Measurements from ENCODE around the gene GEMIN4. TPM values are rescaled to one million over a fixed set of nuclear protein-coding genes. Genes with fewer than 3 reads are reported as not detected.
"Not testable (repeated sequence)": the region's sequence is repeated elsewhere in the genome, so short reads cannot be mapped to it uniquely, and the experiment has no call there.

GEMIN4 gene
- total RNA-seq, 1 donor from 2014 or later = 11.2 TPM

- TF ChIP-seq CTCF (IDR thresholded peaks at IDR 0.05) = no peak
- peaks cover 3 to 5% of the 10 kb centered on the region in 2 donors for H3K36me3 ChIP-seq
- no peak overlapping the region for H3K4me3 ChIP-seq
- no peak for DNase-seq (ENCODE audit: low spot score in 2 of 2)
- H3K27ac ChIP-seq = peak overlapping the region; percentile 38 to 56
- intact Hi-C loops (cut with DNase I) = no loop called here
- no peaks in the 10 kb centered on the region for H3K27me3 ChIP-seq
- H3K9me3 ChIP-seq = no peaks in the 10 kb centered on the region
- H3K4me1 ChIP-seq = peaks cover 6 to 14% of the 10 kb centered on the region in 2 donors
Measured at GRCh38 chr17:753418-753817, 1.4 kb upstream of the GEMIN4 start.

- no peaks in the 10 kb centered on the region for H3K9me3 ChIP-seq
- H3K4me1 ChIP-seq = peaks cover 6 to 14% of the 10 kb centered on the region in 2 donors
- H3K36me3 ChIP-seq = peaks cover 3 to 8% of the 10 kb centered on the region in 2 donors
- TF ChIP-seq CTCF (IDR thresholded peaks at IDR 0.05) = no peak
- DNase-seq (ENCODE audit: low spot score in 2 of 2) = peak in 1 of 2 donors; percentile 84
- peak overlapping the region; percentile 81 to 88 for H3K27ac ChIP-seq
- peak overlapping the region; percentile 70 to 95 for H3K4me3 ChIP-seq
- no peaks in the 10 kb centered on the region for H3K27me3 ChIP-seq
- intact Hi-C loops (cut with DNase I) = loop anchor here (1.0 kb wide), 1 partner anchor 38 kb away; the partner anchor contains the start of gene VPS53
Measured at GRCh38 chr17:752620-753219, 656 bp upstream of the GEMIN4 start.

GRCh38 chr17:751269-752001 lies 629 bp downstream of the GEMIN4 start:
- no peaks in the 10 kb centered on the region for H3K9me3 ChIP-seq
- peaks cover 16% of the 10 kb centered on the region in 2 donors for H3K36me3 ChIP-seq
- TF ChIP-seq CTCF (IDR thresholded peaks at IDR 0.05) = no peak
- H3K27me3 ChIP-seq = no peaks in the 10 kb centered on the region
- peaks cover 6 to 14% of the 10 kb centered on the region in 2 donors for H3K4me1 ChIP-seq
- no peak for DNase-seq (ENCODE audit: low spot score in 2 of 2)
- peak overlapping the region; percentile 70 to 95 for H3K4me3 ChIP-seq
- intact Hi-C loops (cut with DNase I) = loop anchor here (1.0 kb wide), 1 partner anchor 37 kb away; the partner anchor contains the start of gene VPS53
- H3K27ac ChIP-seq = peak overlapping the region; percentile 81 to 88

GRCh38 chr17:750431-751037 lies 1.5 kb downstream of the GEMIN4 start:
- DNase-seq (ENCODE audit: low spot score in 2 of 2) = no peak
- peaks cover 6 to 11% of the 10 kb centered on the region in 2 donors for H3K4me1 ChIP-seq
- no peaks in the 10 kb centered on the region for H3K27me3 ChIP-seq
- no peak for TF ChIP-seq CTCF (IDR thresholded peaks at IDR 0.05)
- intact Hi-C loops (cut with DNase I) = no loop called here
- H3K27ac ChIP-seq = no peak overlapping the region
- H3K4me3 ChIP-seq = peak overlapping the region; percentile 70 to 95
- H3K36me3 ChIP-seq = peaks cover 25% of the 10 kb centered on the region in 2 donors
- H3K9me3 ChIP-seq = no peaks in the 10 kb centered on the region

GRCh38 chr17:749359-749758 lies 2.7 kb downstream of the GEMIN4 start:
- H3K4me3 ChIP-seq; H3K27me3 ChIP-seq; H3K27ac ChIP-seq; H3K9me3 ChIP-seq; DNase-seq (ENCODE audit: low spot score in 2 of 2); intact Hi-C loops (cut with DNase I): not testable (repeated sequence)
- H3K4me1 ChIP-seq = peaks cover 6 to 11% of the 10 kb centered on the region in 2 donors
- H3K36me3 ChIP-seq = peaks cover 35 to 36% of the 10 kb centered on the region in 2 donors

GRCh38 chr17:748604-749003 lies 3.5 kb downstream of the GEMIN4 start:
- H3K9me3 ChIP-seq; DNase-seq (ENCODE audit: low spot score in 2 of 2); intact Hi-C loops (cut with DNase I); H3K27me3 ChIP-seq; H3K27ac ChIP-seq; H3K4me3 ChIP-seq: not testable (repeated sequence)
- Histone ChIP-seq H3K36me3 (peaks cover 43 to 44% of the 10 kb centered on the region in 2 donors), H3K4me1 (peaks cover 6 to 11% of the 10 kb centered on the region in 2 donors)

Measured in ascending aorta (tissue), 2 donors.